Measurements from ENCODE around the gene RAD51B. TPM values are rescaled to one million over a fixed set of nuclear protein-coding genes. Genes with fewer than 3 reads are reported as not detected.
A peak's percentile ranks its signal among the peaks of the same experiment; 100 is the strongest.
"Not testable (repeated sequence)": the region's sequence is repeated elsewhere in the genome, so short reads cannot be mapped to it uniquely, and the experiment has no call there.

RAD51B gene
- polyA plus RNA-seq, 10 donors: 5.3 to 10.7 (median 7.5) TPM

DNA sequence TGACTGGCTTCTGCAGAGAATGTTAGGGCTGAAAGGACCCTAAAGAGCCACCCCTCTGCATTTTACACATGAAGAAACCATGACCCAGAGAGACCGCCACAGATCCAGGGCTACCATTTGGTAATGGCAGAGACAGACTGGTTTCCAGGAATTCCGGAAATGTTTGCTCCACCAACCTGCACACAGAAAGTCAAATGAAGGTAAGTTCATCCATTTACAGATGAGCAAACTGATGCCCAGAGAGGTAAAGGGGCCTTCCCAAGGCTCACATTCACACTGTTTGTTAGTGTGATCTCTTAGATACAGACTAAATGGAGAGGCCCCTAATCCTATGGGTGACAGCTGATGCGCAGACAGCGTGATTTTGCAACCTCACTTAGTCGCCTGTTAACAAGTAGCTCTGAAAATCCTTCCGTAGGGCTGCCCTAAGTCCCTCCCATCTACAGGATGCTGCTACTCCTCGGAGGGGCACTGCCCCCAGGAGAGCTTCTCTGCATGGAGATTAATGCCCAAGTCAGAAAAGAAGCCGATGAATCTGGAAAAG is 939.5 kb downstream of the RAD51B start:
- no peak for DNase-seq

DNA sequence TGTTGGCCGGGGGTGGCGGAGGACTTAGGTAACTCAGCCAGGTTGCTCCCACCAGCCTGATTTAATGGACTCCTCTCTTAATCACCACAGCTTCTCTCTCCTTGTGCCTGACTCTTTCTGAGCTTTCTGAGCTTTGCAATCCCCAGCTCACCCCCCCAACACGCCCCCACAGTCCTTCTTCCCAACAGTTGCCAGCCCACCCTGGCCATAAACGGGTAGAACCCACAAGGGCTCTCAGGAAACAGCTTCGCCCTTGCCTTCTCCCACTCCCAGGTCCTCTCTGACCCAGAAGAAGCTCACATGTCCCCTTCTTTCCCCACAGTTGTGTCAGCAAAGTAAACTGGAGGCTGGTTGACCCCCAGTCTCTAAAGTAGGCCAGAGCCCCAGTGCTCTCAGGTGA is 940.4 kb downstream of the RAD51B start:
- DNase-seq: no peak

DNA sequence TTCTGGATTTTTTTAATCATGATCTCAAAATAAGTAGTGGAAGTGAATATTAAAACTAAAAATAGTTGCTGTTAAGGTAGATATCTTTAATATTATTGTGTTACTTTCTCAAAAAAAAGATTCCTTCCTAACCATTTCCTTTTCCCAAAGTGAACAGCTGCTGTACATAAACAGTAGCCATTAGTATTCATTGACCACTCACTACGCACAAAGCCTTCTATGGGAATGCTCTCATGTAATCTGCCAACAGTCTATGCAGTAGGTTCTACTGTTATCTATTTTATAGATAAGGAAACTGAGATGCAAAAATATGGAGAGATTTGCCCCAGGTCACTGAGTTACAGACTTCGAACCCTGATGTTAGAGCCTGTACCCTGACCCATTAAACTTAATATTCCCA is 941.2 kb downstream of the RAD51B start:
- no peak for DNase-seq

DNA sequence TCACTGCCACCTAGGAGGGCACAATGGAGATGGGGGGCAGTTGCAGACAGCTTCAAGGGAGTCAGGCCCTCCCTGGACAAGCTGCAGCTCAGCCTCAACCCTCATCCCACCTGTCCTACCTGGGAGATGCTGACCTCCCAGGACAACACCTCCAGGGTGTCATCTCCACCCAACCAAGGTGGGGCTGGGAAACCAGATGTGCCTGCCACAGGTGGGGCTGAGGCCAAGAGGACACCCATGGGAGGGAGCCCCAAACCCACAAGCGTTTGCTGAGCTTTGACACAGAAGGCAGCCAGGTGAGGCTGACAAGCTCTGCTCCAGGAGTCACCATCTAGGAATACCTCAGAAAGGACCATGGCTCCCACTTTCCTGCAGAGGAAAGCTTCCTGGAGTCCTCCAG is 941.8 kb downstream of the RAD51B start:
- DNase-seq: no peak

DNA sequence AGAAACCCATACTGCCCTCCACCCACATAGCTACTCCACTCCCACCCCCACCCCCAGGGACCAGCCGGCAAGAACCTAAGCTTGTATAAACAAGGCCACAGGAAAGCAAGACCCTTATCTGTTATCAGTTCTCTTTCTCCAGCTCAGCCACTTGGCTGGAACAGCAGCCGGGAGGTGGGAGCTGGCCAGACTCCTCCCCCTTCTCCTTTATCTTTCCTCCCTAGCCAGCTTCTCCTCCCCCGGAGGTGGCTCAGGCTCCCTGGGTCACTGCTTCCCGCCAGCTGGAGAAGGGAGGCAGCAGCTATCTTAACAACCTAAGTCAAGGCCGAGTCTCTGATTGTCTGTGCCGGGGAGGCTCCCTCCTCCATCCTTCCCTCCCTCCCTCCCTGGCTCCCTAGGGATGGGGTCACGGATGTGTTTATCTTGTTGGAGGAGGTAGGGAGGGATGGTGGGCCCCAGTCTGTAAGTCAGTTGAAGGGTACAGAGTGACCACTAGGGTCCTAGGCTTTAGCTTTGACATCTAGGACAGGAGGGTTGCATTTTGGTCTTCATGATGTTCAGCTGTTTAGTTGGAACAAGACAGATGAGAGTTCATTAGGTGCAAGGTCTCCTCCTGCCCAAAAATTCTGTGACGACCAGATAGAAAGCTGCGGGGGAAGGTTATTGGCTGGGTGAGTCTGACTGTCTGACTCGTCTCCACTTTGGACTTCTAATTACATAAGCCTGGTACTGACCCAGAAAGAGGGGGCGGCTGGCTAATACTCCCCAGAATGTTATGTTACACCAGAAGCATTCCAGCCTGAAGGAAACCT is 943.6 kb downstream of the RAD51B start:
- DNase-seq: peak in 2 of 3 donors; percentile 51 to 82

DNA sequence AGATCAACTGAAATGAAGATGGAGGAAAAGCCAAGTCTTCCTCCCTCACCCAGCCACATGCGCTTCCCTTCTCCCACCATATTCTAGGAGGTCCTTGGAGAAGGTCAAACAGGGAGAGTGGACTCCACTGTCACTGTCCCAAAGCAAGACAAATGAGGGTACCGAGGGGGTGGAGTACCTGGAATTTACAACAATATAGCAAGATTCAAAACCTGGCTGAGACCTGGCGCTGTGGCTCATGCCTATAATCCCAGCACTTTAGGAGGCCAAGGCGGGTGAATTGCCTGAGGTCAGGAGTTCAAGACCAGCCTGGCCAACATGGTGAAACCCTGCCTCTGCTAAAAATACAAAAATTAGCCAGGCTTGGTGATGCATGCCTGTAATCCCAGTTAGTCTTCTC is 944.3 kb downstream of the RAD51B start:
- DNase-seq: not testable (repeated sequence)

DNA sequence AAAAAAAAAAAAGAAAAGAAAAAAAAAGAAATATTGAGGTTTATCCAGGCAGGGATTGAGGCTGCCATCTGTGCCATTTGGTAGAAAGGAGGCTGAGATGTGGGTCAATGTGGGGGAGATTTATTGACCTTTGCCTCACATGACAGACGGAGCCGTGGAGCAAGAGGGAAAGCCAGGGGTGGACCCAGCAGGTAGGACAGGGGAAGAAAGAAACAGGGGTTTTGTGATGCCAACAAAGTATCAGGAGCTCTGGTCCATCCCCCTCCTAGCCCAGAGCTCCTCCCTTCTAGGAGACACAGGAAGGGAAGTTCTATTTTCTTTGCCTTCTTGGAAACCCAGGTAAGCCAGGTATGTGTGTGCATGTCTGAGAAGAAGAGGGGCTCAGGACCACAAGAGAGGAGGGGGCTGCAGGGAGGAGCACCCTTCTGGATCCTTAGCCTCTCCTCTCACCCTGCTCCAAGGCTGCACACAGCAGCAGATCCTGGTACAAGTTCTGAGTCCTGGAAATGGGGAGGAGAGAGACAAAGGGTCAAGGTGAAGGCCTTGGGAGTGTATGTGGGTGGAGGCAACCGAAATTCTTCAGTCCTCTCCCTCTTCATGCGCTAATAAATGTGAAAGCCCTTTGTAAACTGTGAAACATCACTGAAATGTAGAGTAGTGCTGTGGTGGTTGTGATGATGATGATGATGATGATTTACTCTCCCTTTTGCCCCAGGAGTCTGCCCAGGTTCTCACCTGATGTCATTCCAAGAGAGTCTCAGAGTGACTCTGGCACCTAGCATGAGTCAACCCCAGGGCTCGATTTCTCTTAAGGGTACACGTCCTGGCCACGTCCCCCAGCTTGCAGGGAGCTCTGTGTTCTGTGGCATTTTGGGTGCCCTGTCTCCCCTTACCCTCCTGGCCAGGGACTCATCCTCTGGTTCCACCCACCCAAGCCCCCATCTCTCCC is 947.0 kb downstream of the RAD51B start:
- DNase-seq: no peak

DNA sequence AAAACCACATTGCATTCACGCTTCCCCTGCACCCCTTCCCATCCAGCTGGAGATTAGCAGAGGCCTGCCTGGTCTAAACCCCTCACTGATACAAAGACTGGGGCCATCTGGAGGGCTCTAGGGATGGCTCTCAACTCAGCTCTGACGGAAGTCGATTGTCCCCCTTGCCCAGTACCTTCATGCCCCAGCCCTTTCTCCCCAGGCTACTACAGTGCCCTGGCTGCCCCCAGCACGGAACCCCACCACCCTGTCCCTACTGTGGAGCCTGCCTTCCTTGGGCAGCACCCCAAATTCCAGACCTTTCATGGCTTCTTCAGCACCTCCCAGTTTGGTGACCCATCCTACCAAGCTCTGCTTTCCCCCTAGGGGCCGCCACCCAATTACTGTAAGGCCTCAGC is 947.7 kb downstream of the RAD51B start:
- DNase-seq: no peak

DNA sequence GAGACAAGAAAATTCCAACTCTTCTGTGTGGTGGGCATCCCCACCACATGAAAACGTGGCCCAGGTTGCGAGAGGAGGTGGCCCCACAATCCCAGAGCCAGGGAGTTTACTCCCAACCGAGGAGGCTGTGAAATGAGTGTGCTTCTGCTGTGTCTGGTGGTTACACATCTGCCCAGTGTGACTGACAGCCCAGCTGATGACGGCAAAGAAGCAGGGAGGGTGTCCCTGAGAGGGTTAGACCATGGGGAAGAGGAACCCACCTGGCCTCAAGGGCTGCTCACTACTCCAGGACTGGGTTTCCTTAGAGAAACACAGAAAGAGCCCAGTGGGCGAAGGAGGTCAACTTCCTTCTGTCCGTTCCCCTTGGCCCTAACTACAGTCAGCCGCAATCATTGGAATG is 948.7 kb downstream of the RAD51B start:
- DNase-seq: no peak

DNA sequence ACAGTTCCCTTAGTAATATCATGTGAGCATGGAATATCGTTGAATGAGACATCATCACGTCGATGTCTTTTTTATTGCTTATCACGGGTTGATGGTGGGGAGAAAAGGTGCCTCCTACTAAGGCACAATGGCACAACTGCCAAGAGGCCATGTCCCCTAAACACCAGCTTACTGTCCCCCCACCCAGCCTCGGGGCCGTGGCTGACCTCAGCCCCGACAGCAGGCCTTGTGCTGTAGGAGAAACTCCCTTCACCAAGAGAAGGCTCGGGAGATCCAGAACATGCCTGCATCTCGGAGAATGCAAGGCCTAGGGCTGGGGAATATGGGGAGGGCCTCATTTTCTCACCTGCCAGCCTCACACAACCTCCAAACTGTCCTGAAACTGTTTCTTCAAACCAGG is 950.5 kb downstream of the RAD51B start:
- no peak for DNase-seq

DNA sequence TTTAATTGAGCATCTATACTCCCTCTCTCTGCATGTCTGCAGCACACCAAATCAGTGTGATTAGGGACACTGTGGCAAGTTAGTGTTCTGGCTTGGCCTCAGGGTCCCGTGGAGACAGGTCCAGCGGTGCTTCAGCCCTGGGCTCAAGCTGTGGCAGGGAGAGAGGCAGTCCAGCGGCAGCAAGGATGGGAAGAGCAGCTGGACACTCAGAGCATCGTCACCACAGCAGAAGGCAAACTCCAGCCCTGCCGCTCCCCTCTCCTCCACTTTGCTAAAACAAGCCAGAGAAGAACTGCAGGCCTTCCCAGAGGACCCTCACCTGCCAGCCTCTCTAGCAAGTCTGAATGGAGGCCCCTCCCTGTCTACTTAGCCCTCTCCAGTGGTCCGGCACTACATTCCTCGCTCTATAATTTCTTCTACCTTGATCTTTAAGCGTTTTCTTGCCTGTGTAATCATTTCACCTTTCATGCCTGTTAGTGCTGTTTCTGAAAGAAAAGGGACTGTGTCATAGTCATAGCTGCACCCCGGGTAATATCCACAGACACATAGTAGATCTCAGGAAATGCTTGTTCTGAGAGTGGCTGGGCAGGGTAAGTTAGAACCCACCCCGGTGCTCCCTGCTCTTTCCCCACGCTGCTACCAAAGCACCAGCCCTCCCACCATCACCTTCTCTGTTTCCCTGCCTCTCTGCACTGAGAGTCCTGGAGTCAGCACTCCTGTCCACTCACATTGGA is 951.1 kb downstream of the RAD51B start:
- no peak for DNase-seq

DNA sequence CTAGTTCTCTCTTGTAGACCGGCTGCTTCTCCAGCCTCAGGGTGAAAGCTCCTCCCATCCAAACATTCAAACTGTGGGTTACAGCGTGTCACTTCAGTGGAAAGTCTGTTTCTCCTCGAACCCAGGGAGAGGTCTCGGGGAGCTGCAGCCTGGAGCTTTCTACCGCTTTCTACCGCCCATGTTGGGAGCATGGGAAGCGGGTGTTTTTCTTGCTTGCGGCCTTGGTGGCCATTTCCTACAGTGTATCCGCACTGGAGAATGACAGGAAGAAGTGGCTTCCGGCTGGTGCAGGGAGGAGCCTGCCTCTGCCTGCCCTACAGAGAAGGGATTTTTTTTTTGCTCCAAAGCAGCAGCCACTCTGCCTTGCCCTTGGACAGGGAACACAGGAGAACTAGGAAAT is 952.1 kb downstream of the RAD51B start:
- DNase-seq: no peak

DNA sequence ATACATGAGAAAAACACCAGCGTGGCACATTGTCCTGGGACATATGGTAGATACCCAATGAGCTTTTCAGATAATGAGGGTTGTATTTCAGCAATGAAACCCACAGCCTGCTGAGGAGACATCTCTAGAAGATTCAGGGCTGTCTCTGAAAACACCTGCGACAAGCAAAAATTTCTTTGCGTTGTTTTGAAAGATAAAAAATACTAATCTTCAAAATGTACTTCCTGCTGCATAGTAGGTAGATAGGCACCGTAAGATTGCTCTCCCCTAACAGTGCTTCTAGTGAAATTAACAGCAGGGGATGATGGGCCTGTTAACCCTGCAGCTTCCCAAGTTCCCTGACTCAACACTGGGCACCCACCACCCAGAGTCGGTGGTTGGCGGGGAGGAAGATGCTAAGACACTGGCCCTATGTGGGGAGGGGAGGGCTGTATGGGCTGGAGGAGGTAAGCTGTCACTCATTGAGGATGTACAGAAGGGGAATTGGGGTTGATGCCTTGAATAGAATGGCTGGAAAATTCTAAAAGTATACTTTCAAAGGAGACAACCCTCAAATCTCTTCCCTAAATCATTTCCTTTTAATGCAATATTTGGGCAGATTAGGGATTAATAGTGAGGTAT is 953.3 kb downstream of the RAD51B start:
- DNase-seq: no peak

DNA sequence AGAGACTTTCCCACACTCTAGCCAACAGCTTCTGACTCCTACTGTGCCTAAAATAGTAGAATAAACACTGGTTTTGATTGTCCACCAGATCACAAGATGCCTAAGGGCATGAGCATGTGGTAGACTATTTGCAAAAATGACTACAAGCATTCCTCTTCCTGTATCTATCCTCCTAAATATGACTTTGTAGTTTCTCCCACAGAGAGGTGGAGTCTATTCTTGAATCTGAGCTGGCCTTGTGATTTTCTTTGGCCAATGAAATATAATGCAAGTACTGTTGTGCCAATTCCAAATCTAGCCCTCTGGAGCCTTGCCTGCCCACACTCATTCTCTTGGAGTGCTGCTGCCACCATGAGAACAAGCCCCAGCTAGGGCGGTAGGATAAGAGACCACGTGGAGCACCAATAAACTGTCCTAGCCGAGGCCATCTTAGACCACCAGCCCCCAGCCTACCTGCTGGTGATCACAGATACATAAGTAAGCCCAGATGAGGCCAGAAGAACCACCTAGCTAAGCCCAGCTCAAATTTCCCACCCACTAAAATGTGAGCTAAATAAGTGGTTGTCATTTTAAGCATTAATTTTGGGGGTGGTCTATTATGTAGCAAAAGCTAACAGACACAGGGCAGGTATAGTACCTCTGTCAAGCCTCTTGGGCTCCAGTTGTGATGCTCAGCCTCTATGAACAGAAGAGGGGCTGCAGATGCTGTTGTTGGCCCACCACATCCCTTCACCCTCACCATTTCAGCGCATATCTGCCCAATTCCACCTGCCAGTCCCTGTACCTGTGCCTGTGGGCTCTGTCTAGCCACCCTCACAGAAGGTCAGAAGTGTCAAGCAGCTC is 955.4 kb downstream of the RAD51B start:
- DNase-seq: peak in 1 of 3 donors; percentile 9

DNA sequence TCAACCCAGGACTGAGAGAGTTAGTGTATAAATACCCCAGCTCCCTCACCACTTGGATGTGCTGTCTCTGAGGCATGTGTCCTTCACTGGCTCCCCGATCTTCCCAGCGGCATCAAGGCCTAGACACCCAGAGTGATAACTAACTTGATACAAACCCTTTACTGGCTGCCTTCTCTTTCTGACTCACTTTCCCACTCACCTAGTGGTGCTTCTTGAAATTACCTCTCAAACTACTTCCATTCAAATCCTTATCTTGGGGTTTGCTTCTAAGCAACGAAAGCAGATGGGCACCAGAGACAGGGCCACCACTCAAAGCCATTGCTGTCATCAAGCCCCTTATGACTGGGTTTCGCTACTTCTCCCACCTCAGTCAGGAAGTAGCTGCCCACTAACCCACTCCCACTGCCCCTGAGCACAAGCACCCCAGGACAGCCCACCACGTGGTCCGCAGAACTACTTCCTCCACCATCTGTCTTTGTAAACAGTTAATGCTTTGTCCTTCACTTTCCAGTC is 956.1 kb downstream of the RAD51B start:
- no peak for DNase-seq

DNA sequence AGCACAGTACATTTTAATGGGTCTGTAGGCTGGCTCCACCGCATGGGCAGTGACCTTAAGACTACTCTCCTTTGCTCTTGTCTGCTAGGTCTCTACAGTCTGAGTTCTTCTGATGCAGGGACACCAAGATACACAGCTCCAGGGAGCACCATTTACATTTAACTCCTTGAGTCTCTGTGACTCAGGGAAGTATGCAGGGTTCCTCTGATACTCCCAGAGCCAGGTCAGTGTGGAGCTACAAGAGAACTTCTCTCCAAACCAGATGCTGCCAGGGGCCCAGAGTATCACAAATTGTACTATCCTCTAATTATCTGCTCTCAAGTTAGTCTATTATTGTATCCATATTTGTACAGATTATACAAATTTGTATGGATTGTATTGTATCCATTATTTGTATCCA is 958.1 kb downstream of the RAD51B start:
- no peak for DNase-seq

Data from muscle of back (tissue), 11 donors.